Stomach (tissue), 9 donors: ENCODE measurements around the gene TP53I3. TPM values are rescaled to one million over a fixed set of nuclear protein-coding genes. Genes with fewer than 3 reads are reported as not detected.

ENCODE experiments used
- DNase-seq, 2 donors: peaks; one replicate each; pipeline versions ENCODE4 v3.0.0 to v3.0.0-alpha.2; 2013 to 2019
- H3K27ac ChIP-seq, 5 donors: fragments of 200-600 bp in 4 of 5; sonication (generic) in 4 of 5; one replicate each; pipeline ENCODE4 v1.5.1; 2013 to 2019; ENCODE audit warnings: mild to moderate bottlenecking in 1 of 5, moderate library complexity in 1 of 5
- H3K27me3 ChIP-seq, 3 donors: fragments of 200-600 bp; sonication (generic); one replicate each; pipeline ENCODE4 v1.5.1; 2017 to 2019; ENCODE audit warnings: mixed run types in 1 of 3
- H3K36me3 ChIP-seq, 4 donors: fragments of 200-600 bp; sonication (generic); 1 replicate in 3 of 4; 2 replicates in 1 of 4; pipeline ENCODE4 v1.5.1; 2016 to 2019
- H3K4me1 ChIP-seq, 4 donors: fragments of 200-600 bp; sonication (generic); one replicate each; pipeline ENCODE4 v1.5.1; 2016 to 2019
- H3K4me3 ChIP-seq, 4 donors: fragments of 200-600 bp; sonication (generic) in 3 of 4; one replicate each; pipeline ENCODE4 v1.5.1; 2016 to 2019; ENCODE audit warnings: mild to moderate bottlenecking in 1 of 4
- H3K9me3 ChIP-seq, 4 donors: fragments of 200-600 bp; sonication (generic); one replicate each; pipeline ENCODE4 v1.5.1; 2016 to 2019
- EP300 ChIP-seq: sonication (generic); formaldehyde crosslinking; IDR thresholded peaks from one replicate; pipeline ENCODE4 v1.6.1; 2017; ENCODE audit warnings: antibody characterized with exemption
- POLR2A ChIP-seq, 4 donors: fragments of 450-650 bp; IDR thresholded peaks; one replicate each; pipeline ENCODE4 v1.6.1; 2016; ENCODE audit warnings: antibody characterized with exemption in 4 of 4, control low read depth in 2 of 4, mild to moderate bottlenecking in 1 of 4, moderate library complexity in 1 of 4
- POLR2AphosphoS5 ChIP-seq, 3 donors: sonication (generic); formaldehyde crosslinking; IDR thresholded peaks; one replicate each; pipeline ENCODE4 v1.6.1; 2016; ENCODE audit warnings: antibody characterized with exemption in 3 of 3
- WGBS, 5 donors: extraction: QIAGEN DNeasy Blood & Tissue Kit in 3 of 5; methylation state at CpG; one replicate each; pipeline versions ENCODE4 v1.1.5 to v1.1.7; 2013 to 2018; 5-methylcytosine and 5-hydroxymethylcytosine counted together
- intact Hi-C: fragments of 100-400 bp; cut with DNase I; formaldehyde crosslinking; loops from one replicate; pipeline ENCODE4 v1.15.1; 2023; ENCODE audit warnings: low total_unique reads
- polyA plus RNA-seq, 3 donors: library from polyadenylated mRNA; stranded (reverse); fragments of 200-250 nt; gene quantifications; one replicate each; pipeline ENCODE4 v1.2.3, GENCODE V29; 2013
- total RNA-seq, 5 donors: library from RNA; depleted of rRNA; stranded (reverse); fragments of >200 nt; gene quantifications; one replicate each; pipeline versions ENCODE4 v1.1.0 to v1.2.3, GENCODE V29; 2014 to 2016
- TF ChIP-seq, protein P1 (sequence below), 7 experiments: fragments of 450-650 bp in 4 of 7; fragments of 200-600 bp in 3 of 7; sonication (generic) in 3 of 7; IDR thresholded peaks; one replicate each; pipeline ENCODE4 v1.5.1; 2016 to 2019; ENCODE audit warnings: antibody characterized with exemption in 7 of 7, control low read depth in 2 of 7, mild to moderate bottlenecking in 1 of 7
- donor health status: healthy with polysubstance abuse.
- donor health status: Bipolar disorder and iron deficiency.
- donor health status: healthy.

The TP53I3 gene
- total and polyA plus RNA-seq, 8 donors: 9.3 to 103 (median 42.9) TPM

DNA sequence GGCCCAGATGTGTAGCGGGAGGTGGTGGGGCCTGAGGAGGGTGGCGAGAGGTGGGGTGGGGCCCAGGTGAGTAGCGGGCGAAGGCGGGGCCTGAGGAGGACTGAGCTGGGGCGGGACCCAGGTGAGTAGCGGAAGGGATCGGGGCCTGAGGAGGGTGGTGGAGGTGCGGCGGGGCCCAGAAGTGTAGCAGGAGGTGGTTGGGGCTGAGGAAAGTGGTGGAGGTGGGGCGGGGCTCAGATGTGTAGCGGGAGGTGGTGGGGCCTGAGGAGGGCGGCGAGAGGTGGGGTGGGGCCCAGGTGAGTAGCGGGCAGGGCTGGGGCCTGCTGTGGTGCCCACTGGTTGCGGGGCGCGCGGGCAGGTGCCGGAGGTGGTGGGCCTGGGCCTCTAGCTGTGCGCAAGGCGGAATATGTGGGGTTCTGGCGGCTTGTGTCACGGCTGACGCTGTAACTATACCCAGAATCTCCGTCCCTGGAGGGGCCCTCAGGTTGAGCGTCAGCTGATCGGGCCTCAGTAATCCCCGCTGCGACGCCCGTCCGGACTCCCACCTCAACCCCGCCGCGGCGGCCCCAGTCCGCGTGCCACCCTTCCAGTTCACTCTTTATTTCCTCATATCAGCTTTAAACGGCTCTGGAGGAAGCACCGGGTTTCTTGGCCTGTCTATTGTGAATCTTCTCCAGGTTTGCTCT lies 7.6 kb downstream of the TP53I3 start:
- Histone ChIP-seq H3K27me3 (no peaks in the 10 kb centered on the region), H3K36me3 (peaks cover 4 to 61% (median 50%) of the 10 kb centered on the region in 4 donors), H3K9me3 (no peaks in the 10 kb centered on the region), H3K27ac (peak overlapping the region; percentile 73 to 95 (median 94)), H3K4me1 (peaks cover 17 to 35% (median 31%) of the 10 kb centered on the region in 4 donors), H3K4me3 (peak overlapping the region; percentile 73 to 90 (median 80))
- WGBS, 5 donors: 0 to 2% (median 1%) methylated on average over 34 to 41 of the region's 41 CpGs
- DNase-seq: no peak
- intact Hi-C loops: loop anchor here (10.0 kb wide), 1 partner anchor 152 kb away; the partner anchor contains the start of gene ATAD2B
- peak in 2 of 3 donors; percentile 57 to 64 for TF ChIP-seq POLR2AphosphoS5 (IDR thresholded peaks at IDR 0.05)
- TF ChIP-seq, protein P1, sequence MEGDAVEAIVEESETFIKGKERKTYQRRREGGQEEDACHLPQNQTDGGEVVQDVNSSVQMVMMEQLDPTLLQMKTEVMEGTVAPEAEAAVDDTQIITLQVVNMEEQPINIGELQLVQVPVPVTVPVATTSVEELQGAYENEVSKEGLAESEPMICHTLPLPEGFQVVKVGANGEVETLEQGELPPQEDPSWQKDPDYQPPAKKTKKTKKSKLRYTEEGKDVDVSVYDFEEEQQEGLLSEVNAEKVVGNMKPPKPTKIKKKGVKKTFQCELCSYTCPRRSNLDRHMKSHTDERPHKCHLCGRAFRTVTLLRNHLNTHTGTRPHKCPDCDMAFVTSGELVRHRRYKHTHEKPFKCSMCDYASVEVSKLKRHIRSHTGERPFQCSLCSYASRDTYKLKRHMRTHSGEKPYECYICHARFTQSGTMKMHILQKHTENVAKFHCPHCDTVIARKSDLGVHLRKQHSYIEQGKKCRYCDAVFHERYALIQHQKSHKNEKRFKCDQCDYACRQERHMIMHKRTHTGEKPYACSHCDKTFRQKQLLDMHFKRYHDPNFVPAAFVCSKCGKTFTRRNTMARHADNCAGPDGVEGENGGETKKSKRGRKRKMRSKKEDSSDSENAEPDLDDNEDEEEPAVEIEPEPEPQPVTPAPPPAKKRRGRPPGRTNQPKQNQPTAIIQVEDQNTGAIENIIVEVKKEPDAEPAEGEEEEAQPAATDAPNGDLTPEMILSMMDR (IDR thresholded peaks at IDR 0.05): no peak
- TF ChIP-seq POLR2A (IDR thresholded peaks at IDR 0.05): peak in 1 of 4 donors; percentile 63
- no peak for TF ChIP-seq EP300

DNA sequence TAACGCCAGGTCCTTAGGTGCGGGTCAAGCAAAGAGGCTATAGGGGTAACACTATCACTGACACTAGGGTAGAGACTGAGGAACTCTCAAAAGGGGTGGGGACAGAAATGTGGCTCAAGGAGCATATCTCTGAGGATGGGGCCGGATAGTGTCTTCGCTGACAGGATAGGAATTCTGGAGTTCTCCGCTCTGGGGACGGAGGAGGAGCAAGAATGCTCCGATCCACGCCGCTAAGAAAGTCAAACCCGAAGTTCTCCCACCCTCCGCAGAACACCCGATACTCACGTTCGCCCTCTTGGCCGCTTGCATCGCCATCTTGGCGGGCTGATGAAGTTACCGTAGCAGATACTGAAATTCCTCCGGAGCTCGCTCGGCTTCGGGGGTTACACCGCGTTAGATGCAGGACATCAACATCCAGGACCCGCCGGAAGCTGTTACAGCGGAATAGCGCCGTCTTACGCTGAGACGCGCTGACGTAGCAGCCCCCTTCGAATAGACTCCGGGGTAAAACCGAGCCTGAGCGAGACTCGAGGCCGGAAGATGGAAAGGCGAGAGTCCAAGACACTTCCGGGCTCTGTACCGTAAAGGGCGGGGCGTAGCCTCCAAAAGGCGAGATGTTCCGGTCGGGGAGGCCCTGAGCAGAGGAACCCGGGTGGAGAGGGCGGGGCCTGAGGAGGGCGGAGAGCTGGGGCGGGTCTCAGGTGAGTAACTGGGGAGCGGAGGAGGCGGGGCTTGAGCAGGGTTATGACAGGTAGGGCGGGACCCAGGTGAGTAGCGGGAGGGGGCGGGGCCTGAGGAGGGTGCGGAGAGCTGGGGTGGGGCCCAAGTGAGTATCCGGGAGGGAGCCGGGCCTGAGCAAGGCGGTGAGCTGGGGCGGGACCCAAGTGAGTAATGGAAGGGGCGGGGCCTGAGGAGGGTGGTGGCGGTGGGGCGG lies 8.5 kb downstream of the TP53I3 start, which contains the start of gene SF3B6:
Gene SF3B6, minus strand, starts transcription at position 412 of the 934 bp plus-strand sequence. Its CDS starts 97 bp downstream, at position 315.
- peaks cover 17 to 35% (median 32%) of the 10 kb centered on the region in 4 donors for H3K4me1 ChIP-seq
- H3K4me3 ChIP-seq: peak within 1 kb of the TSS; percentile 73 to 90 (median 80)
- no peaks in the 10 kb centered on the region for H3K9me3 ChIP-seq
- peak; percentile 100 for DNase-seq
- no peak for TF ChIP-seq POLR2A (IDR thresholded peaks at IDR 0.05)
- peak; percentile 84 to 96 (median 88) for TF ChIP-seq POLR2AphosphoS5 (IDR thresholded peaks at IDR 0.05)
- TF ChIP-seq, protein P1 (IDR thresholded peaks at IDR 0.05): peak in 1 of 7 experiments; percentile 15
- TF ChIP-seq EP300: no peak
- no peaks in the 10 kb centered on the region for H3K27me3 ChIP-seq
- peaks cover 4 to 60% (median 50%) of the 10 kb centered on the region in 4 donors for H3K36me3 ChIP-seq
- intact Hi-C loops: loop anchor here (10.0 kb wide), 1 partner anchor 151 kb away; the partner anchor contains the start of gene ATAD2B
- peak within 1 kb of the TSS; percentile 73 to 95 (median 94) for H3K27ac ChIP-seq
- WGBS, 5 donors: 0 to 1% (median 1%) methylated on average over 23 to 64 of the region's 64 CpGs

DNA sequence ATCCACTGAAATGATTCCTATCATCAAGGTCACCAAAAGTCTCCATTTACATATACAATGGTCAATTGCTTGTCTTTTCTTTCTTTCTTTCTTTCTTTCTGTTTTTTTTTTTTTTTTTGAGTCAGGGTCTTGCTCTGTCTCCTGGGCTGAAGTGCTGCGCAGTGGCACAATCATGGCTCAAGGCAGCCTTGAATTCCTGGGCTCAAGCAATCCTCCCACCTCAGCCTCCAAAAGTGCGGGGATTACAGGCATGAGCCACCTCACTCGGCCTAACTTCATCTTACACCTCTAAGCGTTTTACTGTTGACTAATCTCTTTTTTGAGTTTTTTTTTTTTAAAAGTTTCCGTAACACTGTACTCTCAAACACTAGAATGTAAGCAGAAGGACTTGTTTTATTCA lies 9.4 kb downstream of the TP53I3 start:
- WGBS, 5 donors: 50 to 57% (median 52%) methylated on average over 5 of the region's 5 CpGs
- DNase-seq: no peak
- Histone ChIP-seq H3K27me3 (no peaks in the 10 kb centered on the region), H3K4me3 (peak overlapping the region; percentile 73 to 90 (median 80)), H3K4me1 (peaks cover 17 to 37% (median 31%) of the 10 kb centered on the region in 4 donors), H3K9me3 (no peaks in the 10 kb centered on the region), H3K36me3 (peaks cover 5 to 60% (median 50%) of the 10 kb centered on the region in 4 donors), H3K27ac (peak overlapping the region in 4 of 5 donors; percentile 90 to 95 (median 94))
- TF ChIP-seq POLR2A (IDR thresholded peaks at IDR 0.05): no peak
- TF ChIP-seq EP300: no peak
- TF ChIP-seq, protein P1 (IDR thresholded peaks at IDR 0.05): no peak
- TF ChIP-seq POLR2AphosphoS5 (IDR thresholded peaks at IDR 0.05): no peak
- intact Hi-C loops: loop anchor here (10.0 kb wide), 1 partner anchor 150 kb away; the partner anchor contains the start of gene ATAD2B

DNA sequence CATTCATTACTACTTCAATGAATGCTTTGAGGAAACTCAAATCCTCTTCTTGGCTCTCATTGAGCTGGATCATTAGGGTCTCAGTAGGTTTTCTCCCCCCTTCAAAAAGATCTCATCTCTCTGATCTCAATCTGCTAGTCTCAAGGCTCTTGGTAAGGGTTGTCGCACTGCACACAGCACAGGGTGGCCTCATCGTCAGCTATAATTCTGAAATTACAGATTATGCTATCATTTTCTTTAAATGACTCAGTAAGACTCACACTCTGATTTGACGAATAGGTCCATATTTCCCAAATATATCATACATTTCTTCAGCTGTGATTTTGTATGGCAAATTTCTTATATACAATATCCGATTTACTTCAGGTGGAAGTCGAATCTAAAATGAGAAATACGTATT lies 10.8 kb downstream of the TP53I3 start:
- H3K27ac ChIP-seq: no peak overlapping the region
- no peaks in the 10 kb centered on the region for H3K27me3 ChIP-seq
- intact Hi-C loops: loop anchor here (10.0 kb wide), 1 partner anchor 149 kb away; the partner anchor contains the start of gene ATAD2B
- H3K4me3 ChIP-seq: no peak overlapping the region
- peaks cover 17 to 37% (median 31%) of the 10 kb centered on the region in 4 donors for H3K4me1 ChIP-seq
- DNase-seq: no peak
- H3K9me3 ChIP-seq: no peaks in the 10 kb centered on the region
- WGBS, 5 donors: 79 to 90% (median 87%) methylated on average over 6 of the region's 6 CpGs
- TF ChIP-seq EP300: no peak
- H3K36me3 ChIP-seq: peaks cover 10 to 60% (median 52%) of the 10 kb centered on the region in 4 donors
